GM19193 (cell line): ENCODE measurements around the gene PUDP.
A peak's percentile ranks its signal among the peaks of the same experiment; 100 is the strongest.

Source experiments
- POLR2A ChIP-seq: IDR thresholded peaks from 4 replicates; pipeline ENCODE4 v1.6.1; 2011; ENCODE audit not compliant: insufficient read depth, insufficient read length; ENCODE audit errors: extremely low read depth

PUDP gene

DNA sequence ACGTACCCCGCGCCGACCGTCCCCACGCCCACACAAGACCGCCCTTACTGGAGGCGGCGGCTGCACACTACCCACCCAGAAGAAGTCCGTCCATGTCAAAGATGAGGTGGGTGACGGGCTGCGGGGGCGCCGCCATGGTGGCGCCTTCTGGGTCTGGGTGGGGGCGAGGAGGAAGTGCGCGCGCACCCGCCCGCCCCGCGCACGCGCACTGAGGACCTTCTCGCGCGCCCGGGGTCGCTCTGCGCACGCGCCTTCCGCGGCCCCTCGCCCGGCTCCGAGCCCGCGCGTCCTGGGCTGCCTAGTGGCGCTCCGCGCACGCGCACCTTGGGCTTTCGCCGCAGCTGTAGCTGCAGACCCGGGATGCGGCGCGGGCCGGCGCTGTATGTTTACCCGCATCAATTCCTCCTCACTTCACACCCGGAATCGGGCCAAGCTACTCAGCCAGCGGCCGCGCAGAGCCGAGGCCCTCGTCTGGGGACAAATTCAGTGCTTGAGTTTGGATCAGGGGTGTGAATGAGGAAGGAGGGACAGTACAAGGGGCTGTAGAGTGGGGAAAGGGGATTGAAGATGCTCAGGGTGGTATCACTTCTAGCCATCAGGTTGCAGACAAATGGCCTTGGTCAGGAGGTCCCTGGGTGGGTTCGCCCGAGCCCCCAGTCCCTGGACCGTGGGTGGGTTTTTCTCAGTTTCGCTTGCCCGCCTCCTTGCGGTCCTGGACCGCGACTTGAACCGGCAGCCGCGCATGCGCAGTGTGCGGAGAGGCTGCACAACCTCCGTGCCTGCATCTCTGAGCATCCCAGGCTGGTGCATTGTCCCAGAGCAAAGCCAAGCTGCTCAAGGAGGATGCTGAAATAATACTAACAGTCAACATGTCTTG, at the start of gene PUDP:
PUDP (minus strand) TSS at position 176 of the 877 bp plus-strand sequence; CDS start at position 136, 40 bp downstream.
- TF ChIP-seq POLR2A: peak; percentile 77

DNA sequence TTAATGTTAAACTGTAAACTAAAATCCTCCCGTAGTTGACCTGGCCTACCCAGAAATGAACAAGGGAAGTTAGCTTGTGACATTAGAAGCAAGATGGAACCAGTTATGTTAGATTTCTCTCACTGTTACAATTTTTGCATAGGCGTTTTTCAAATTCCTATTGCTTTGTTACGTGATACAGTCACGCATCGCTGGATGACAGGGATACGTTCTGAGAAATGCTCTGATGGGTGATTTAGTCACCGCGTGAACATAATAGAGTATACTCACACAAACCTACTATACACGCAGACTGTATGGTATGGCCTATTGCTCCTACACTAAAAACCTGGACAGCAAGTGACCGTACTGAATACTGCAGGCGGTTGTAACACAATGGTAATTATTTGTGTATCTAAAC, 46.7 kb upstream of the PUDP start:
- no peak for TF ChIP-seq POLR2A

DNA sequence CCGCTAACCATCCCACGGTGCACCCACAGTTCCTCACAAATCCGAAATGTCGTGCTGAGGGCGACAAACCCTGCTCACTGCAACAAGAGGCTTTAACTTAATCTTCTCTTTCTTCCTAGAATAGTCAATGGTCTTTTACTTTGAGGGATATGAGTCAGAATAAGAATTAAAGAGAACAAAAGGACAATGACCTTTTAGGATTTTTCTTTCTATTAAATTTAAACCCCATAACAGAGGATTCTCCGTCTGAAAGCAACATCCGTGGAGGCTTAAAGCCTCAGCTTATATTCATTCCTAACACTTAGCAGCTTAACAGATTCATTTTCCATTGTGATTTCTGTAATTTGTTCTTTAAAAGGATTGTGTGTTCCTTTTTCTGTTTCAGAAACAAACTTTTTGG, 44.9 kb upstream of the PUDP start:
- TF ChIP-seq POLR2A: no peak

DNA sequence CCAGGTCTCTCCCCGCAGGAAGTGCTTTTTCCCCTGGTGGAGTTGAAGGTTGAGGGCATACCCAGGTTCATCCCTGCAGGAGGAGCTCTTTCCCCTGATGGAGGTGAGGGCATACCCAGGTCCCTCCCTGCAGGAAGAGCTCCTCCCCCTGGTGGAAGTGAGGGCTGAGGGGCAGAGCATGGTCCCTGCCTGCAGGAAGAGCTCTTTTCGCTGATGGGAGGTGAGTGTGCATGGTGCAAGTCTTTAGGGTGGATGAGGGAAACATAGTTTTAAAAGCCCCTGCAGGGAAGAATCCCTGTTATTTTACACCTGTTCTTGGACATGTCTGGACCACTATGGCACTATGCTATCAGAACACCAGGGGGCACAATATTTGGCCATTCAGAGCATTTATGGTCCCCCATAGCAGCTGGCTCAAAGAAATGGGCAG, 43.7 kb upstream of the PUDP start:
- no peak for TF ChIP-seq POLR2A

DNA sequence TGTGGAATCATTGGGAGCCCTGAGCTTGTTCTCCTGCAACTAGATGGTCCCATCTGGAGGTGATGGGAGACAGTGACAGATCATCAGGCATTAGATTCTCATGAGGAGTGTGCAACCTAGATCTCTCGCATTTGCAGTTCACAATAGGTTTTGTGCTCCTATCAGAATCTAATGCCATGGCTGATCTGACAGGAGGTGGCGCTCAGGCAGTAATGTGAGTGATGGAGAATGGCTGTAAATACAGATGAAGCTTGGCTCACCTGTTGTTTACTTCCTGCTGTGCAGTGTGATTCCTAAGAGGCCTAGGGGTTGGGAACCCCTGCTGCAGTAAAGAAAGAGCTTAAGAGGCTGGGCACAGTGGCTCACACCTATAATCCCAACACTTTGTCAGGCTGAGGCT, 42.2 kb upstream of the PUDP start:
- no peak for TF ChIP-seq POLR2A

DNA sequence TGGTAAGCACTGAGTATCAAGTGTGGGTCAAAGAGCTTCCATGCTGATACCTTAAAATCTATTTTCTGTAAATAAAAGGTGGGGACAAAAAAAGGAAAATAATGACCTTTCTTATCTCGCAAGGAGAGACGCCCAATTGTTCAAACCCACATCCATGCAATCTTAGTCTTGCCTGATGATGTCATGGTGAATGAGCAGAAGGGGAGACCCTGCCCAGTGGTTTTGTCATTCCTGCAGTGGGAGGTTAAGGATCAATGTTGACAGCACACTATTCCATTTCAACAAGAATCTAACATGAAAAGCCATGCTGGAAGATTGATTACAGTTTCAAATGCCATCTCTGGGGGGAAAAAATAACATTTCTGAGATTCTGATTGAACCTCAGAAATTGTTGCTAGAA, 40.7 kb upstream of the PUDP start:
- no peak for TF ChIP-seq POLR2A

DNA sequence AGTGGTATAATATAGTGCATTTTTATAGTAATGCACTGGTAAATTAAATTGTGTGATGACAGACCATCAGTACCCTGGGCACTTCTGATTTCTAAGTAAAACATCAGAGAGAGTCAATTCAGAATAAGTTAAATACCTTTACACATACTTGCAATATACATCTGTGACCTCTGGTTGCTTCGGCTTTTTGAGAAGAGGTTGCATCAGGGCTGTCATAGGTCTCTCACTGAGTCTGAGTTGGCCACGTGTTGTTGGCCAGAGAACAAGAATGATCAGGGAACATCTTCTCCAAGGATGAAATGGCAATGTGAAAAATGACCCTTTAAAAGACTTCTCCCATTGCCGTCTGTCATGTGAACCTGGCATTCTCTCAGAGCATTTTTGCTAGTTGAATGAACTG, 36.9 kb upstream of the PUDP start:
- no peak for TF ChIP-seq POLR2A

DNA sequence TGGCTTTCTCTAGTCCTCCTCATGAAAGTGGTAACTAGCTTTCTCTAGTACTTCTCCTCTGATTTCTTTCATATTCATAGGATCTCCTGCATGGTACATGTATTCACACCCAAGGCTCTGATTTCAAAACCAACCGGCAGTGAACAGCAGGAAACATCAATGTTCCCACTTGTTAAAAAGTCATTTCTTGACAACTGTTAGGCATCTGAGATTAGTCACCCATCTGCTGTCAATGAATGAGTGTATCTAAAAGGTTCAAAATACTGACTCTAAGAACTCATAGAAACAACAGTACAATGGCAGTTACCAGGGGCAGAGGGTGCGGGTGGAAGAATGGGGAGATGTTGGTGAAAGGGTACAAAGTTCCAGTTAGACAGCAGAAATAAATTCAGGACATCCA, 31.5 kb upstream of the PUDP start:
- no peak for TF ChIP-seq POLR2A

DNA sequence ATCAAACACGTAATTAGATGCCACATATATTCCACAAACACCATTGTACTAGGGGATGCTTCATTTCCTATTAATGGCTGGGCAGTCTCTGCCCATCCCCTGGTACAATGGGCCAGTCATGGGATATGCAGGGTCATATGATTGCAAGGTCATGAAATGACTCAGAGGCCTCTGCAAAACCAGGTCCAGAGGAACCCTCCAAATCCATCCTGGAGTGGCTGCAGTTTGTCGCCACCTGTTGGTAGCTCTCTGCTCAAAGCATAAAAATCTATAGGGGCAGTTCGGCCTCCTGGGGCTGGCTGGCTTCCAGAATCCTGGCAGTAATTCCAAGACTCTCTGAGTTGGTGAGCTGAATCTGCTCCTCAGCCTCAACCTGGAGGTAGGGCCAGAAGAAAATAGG, 22.9 kb upstream of the PUDP start:
- TF ChIP-seq POLR2A: no peak

DNA sequence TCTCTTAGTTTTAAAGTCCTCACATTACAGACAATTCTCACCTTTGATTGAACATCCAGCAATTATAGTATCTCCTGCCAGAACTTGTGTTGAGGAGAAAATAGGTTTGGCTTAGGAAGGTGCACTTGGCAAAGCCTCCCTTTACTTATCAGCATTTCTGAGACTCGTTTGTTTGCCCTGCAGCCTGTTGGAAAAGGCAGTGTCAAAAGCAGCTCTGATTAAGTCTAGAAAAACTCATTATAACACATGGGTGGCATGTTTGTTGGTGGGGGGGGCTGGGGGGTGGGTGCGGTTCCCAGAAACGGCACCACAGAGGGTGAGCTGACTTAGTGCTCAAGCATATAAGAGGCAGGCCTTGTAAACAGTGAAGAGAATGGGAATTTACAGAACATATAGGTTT, 21.7 kb upstream of the PUDP start:
- TF ChIP-seq POLR2A: no peak

DNA sequence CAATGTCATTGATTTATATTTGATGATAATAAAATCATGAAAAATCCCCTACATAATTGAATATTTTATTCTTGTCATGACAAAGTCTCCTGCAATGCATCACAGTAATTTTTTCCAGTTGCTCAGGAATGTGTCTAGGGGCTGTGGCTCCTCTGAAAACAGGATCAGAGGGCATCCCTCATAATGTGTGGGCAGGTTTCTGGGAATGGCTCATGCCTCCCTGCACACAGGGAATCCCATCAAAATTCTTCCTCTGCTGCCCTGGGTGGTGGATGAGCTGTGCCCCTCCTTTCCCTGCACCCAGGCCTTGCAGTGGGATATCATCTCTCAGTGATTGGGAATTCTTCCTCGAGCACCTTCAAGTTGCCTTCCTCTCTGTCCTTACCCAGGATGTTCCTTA, 20.4 kb upstream of the PUDP start:
- TF ChIP-seq POLR2A: no peak

DNA sequence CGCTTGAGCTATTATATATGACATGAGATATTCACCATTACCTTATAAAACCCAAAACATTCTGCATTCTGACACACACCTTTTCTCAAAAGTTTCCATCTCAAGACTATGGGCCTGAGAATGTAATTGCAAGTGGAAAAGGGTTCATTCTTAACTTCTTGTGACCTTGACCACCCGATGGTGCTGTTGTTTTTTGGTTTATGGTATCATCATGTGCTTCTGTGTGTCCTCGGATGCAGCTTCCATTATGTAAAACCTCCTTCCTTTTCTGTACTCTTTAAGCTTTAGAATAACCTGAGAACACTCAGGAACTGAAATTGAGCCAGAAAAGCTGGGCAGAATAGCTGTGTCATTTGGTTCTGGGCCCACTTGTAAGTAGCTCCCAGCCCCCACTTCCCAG, 16.2 kb upstream of the PUDP start:
- TF ChIP-seq POLR2A: no peak

DNA sequence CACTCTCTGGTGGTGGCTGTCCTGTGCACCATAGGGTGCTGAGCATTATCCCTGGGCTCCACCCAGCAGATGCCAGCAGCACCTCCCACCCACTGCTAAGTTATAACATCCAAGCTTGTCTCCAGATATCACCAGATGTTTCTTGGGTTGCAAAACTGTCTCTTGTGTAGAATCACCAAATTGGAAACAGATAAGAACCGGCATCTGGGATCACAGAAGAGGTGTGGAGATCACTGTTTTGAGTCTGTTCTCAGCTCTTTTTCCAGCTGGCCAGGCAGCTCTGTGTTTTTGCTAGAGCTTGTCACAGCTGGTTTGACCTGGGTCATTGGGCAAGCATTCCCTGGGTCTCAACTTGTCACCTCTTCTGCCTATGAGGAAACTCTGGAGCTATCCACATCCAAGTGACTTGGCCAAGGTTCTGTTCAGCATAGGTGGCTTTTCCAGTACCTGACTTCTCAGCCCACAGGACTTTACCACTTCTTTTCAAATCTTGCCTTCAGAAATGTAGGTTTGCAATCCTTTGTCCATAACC, 15.3 kb upstream of the PUDP start:
- no peak for TF ChIP-seq POLR2A

DNA sequence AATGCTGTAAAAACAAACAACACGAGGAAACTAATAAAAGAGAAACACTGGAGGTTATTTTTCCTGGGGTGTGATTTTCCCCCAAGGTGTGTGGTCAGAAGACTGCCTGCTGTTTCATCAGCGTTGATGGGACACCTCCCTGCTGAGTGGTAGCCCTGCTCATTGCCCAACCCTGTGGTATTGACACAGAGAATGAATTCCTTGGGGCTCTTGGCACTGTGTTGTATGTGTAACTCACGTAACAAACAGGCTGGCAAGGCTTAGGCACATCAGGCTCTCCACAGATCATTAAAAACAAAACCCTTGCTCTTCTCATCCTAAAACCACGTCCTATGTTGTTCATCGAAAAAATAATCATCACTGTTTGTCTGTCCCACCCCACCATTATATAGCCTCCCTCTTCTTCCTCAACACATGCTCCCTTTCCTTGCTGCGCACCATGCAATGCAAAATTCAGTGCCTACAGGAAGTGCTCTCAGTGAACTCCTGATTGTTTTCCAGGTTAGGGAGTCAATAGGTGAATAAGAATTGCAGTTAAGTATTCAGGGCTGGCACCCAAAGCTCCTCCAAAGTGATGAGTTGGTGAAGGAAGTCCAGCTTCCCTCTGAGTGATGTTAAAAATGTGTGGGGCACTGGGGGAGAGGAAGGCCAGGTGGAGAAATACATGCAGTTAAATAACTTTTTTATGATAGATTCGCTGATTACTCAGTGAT, 11.4 kb upstream of the PUDP start:
- no peak for TF ChIP-seq POLR2A

DNA sequence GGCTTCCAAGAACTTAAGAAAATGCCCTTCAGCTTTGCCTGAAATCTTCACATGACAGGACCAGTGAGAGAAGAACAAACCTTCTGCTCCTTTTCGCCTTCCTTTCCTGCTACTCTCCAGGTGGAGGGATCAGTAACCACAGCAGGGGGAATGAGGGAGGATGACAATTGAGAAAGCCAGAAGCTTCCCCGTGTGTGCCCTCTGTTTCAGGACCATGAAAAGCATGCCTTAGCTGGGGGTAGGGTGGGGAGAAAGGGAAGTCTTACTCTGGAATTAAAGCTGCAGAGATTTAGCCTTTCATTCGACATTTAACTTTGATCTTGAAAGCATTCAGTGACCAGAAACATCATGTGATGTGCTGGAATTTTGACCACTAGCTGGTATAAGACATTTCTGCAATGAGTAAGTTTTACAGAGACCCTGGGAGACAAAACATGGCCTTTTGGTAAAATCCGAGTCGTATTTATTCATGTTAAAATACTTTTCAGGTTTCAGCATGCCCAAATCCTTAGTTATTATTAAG, 10.6 kb upstream of the PUDP start:
- no peak for TF ChIP-seq POLR2A
